ENCODE results near the gene TOGARAM2.

GRCh38 chr2:28960401-28960800 lies 20.7 kb upstream of the TOGARAM2 start:
- TF ChIP-seq CTCF (conservative IDR thresholded peaks at IDR 0.05) (no peak), ZFX (IDR thresholded peaks at IDR 0.05) (no peak)
